Measurements from ENCODE around the gene ELMO1.
A peak's percentile ranks its signal among the peaks of the same experiment; 100 is the strongest.

ELMO1 gene

DNA sequence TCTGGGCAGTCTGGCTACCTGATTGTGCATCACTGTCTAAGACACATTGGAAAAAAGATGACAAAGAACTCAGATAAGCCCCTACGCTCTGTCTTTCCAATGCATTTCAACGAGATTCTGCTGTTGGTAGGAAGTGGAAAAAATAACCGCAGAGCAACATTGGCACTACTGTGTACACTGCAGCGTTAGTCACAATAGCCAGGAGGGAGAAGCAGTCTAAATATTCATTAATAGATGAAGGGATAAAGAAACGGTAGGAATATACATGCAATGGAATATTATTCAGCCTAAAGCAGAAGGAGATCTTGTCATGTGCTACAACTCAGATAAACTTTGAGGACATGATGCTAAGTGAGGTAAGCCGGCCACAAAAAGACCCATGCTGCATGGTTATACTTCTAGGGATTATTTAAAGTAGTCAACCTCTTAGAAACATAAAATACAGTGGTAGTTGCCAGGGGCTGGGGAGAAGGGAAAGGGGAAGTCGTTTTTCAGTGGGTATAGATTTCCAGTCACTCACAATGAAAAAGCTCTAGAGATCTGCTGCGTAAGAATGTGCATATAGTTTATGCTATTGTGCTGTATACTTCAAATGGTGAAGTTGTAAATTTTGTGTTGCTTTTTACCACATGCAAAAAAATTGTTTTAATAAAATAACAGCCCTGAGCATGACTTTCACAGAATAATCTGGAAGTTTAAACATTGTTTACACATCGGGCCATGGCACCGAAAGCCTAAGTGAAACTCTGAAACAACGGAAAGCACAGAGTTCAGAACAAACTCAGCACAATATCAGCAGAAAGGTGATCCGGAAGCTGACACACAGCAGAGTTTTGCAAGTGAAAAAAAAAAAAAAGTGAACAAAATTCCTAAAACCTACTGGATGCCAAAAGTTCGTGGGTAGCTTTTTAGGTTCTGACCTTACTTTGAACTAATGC lies 40.1 kb downstream of the ELMO1 start:
- DNase-seq (ENCODE audit: low spot score) = peak; percentile 24

DNA sequence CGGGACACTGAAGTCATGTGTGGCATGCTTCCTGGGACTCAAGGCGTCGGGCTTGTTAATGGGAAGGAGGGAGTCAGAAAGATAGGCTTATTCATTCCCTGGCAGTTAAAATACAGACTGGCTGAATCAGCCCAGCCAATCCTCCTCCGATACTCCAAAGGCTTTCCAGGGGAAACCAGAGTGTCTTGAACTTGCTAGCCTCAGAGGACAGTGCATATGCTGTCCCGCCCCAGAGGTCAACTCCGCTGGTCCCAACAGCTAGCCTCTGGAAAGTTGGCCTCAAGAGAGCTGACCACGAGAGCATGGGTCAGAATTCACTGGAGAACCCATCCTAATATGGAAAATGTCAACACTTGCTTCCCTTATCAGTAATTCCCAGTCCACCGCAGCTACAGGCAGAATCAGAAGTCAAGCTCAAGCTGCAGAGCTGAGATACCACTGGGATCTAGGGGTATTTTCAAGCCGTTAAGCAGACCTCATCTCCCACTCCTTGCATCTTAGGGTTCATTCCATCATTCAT lies 43.0 kb downstream of the ELMO1 start:
- no peak for DNase-seq (ENCODE audit: low spot score)

DNA sequence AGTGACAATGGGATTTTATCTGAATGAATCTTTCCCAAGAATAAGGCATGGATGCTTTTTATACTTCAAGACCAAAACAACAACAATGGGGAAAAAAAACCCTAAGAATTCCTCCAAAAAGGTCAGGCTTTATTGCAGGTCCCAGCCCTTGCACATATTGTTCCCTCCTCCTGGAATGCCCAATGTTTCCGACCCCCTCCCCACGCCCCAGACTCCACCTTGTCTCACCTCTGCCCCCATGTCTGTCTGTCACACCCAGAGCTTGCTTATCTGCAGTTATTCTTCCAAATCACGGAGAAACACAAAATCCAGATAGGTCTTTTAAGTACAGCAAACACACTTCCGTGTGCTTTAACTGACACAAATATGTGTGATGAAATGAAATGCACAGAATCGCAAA lies 43.5 kb downstream of the ELMO1 start:
- no peak for DNase-seq (ENCODE audit: low spot score)

DNA sequence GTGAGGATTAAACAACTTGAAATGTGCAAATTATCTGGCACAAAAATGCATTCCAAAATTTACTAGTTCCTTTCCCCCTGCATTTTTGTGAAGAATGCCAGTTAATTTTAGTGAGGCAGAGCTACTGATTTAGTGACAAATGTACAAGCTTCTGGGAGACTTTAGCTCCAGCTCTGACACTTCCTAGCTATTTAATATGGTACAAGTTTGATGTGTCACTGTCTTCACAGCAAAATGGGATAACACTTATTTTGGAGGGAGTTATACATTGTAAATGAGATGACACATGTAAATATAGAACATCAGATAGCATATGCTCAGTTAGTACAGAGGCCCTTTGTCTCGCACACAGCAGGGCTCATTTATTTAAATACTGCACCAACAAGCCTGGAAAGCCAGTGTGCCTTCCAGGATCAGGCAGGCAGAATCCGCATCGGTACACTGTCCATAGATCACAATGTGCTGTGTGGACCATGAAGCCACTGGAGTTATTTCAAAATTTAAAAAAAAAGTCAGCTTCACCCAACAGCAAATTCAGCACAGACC lies 48.7 kb downstream of the ELMO1 start:
- DNase-seq (ENCODE audit: low spot score) = no peak

DNA sequence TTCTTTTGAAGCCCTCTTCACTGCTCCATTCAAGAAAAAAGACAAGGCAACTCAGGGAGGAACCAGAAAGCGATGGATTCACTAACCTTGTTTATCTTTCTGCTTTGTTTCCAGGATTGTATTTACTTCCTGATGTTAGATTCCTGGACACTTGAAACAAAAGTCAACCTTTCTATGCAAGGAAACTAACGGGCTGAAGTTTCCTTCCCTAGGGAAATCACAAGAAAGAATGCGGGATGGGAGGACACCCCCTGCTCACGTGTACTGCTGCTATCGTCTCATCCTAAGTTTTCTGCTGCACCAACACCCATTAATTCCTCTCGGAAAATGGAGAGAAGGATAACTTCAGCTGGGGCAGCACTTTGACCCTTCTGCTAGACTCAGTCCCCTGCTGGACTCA lies 50.3 kb downstream of the ELMO1 start:
- DNase-seq (ENCODE audit: low spot score) = no peak

DNA sequence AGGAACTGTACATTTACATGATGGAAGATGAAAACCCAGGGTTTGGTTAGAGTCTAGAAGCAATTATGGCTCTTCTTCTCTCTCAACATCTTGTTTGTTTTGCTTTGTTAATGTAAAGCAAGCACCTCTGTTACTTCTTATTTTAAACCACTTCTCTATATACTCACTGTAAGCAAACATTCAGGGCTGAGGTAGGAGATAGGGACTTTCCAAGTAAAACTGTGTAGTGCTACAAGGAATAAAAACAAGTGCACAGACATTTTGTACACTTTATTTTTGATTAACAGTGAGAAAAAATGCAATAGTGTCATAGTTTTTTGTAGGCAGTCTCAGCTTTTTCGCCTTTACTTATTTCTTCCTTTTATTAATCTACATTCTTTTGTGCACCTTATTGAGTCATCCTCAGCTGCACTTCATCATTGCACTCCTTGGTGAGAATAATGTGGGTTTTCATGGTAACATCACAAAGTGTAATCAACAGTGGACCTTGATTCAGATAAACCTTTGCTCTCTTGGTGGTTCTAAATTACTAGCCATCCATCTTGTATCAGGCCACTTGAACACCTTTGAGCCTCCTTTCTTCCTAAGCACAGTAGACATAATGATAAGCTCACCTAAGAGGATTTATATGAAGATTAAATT lies 52.9 kb downstream of the ELMO1 start:
- no peak for DNase-seq (ENCODE audit: low spot score)

DNA sequence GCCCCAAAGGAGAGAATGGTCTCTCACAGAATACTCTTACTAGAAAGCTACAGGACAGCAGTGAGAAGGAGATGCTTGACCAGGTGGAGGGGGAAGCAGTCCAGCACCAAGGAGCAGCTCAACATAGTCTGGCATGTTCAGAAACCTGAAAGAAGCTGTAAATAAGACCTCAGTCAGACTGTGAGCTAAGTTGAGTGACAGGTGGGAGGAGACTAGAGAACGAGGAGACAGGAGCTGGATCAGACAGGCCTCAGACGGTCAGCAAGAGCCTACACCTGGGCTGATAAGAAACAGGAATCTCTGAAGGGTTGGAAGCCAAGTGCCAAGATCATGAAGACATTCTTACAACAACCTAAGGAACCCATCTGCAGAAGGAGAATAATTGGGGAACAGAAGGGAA lies 54.5 kb downstream of the ELMO1 start:
- no peak for DNase-seq (ENCODE audit: low spot score)

DNA sequence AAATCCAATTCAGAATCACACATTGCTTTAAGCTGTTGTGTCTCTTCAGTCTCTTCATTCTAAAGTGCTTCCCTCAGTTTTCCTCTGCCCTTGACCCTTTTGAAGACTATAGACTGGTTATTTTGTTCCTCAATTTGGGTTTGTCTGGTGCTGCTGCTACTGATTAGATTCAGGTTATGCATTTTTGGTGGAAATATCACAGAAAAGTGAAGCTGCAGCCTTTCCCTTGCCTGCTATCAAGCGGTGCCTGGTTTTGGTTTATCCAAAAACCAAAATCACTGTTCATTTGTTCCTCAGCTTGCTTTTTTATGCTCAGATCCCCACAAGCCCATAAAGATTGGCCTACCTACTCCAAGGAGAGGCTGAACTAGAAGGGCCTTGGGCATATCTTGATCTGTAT lies 55.2 kb downstream of the ELMO1 start:
- no peak for DNase-seq (ENCODE audit: low spot score)

DNA sequence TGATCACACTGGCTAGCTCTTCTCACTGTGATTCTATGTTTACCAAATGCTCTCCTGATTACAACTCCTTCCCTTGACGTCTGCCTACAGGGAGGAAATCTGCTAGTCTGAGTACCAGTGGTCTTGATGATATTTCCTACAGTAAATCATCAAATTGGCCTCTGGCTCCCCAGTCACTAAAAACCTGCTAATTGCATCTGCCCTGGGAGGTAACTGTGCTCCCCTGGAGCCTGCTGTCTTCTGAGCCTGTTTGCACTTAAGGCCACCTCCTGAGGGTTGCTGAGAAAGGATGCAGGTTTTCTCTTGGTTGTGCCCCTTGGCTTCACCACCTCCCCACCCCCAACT lies 56.0 kb downstream of the ELMO1 start:
- no peak for DNase-seq (ENCODE audit: low spot score)

DNA sequence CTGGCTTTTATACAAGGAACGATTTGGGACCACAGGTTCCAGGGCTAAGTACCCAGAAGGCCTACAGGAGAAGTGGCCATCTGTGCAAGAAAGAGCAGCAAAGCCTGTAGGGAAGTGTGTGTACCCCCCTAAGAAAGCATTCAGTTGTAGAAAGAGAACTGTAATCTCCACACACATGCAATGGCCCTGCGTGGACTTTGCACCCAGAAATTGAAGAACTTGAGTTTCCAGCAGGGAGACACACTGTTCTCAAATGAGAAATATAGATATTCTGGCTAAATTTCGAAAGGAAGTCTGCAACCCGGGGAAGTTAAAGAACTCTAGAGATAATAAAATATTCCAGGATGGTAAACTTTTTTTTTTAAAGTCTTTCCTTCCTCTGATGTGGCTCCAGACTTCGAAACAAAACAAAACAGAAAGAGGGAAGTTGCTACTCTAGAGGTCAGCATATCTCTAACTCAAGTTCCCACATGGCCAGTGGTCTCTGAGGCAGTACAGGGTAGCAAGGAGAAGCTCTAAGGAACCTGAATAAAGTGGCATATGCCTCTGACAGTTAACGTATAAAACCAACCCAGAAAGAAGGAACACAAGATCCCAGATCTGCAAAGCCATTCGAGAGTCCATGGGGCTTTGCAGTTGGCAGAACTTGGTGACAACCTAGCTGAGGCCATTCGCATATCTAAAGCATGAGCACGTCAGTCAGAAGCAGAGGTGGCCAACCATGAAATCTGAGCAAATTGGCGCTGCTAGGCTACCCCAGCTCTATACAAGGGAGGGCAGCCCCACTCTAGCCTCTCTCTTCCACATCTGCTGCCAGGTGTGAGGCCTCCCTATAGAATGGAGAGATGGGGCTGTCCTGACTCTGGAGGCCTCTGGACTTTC lies 56.6 kb downstream of the ELMO1 start:
- no peak for DNase-seq (ENCODE audit: low spot score)

DNA sequence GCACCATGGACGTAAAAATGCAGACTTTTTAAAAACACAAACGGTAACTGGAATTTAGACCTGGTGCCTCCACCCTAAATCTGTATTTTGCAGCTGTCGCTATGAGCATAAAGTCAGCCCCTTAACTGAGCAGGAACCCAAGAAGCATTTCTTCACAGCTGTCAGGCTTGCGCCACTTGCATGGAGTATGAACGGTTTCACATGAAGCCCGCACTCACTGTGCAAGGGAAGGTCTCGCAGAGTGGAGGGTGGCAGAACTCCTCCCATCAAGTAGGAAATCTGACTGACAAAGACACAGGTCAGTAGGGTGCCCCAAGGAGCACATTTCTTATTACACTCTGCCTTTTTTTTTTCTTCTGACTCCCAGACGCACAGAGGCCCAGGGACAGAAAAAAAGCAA lies 58.5 kb downstream of the ELMO1 start:
- DNase-seq (ENCODE audit: low spot score) = no peak

DNA sequence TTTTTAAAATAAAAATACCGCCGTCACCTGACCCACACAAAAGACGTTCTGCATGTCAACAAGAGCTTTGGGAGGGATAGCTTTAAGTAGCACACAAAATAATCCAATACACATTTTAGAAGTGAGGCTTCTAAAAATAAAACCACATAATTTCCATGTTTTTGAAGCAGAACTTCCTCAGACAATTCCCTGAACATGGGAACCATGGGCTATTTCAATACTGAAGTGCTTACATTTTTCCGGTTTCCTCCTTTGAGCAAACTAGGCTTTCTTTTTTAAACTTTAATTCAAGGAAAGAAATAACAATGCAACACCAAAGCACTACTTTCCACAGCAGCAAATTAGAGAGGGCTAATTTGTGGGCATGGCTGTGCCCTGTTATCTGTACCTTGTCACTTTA lies 59.9 kb downstream of the ELMO1 start:
- no peak for DNase-seq (ENCODE audit: low spot score)

DNA sequence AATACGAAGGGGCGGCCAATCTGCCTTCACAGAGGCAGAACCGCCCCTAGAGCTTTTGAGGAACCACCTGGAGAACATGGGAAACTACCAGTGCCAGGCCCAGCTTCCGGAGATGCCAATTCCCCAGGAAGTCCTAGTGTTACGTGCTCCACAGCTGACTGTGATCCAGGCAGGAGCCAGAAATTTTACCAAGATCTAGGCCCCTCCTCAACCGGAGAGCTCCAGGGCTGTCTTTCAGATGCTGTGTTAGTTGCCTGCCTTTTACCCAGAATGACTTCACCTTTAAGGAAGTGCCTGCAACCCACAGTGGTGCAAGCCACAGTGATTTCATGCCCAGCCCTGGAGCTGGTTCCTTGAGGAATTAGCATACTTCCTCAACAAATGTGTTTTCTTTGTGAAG lies 62.9 kb downstream of the ELMO1 start:
- DNase-seq (ENCODE audit: low spot score) = no peak

DNA sequence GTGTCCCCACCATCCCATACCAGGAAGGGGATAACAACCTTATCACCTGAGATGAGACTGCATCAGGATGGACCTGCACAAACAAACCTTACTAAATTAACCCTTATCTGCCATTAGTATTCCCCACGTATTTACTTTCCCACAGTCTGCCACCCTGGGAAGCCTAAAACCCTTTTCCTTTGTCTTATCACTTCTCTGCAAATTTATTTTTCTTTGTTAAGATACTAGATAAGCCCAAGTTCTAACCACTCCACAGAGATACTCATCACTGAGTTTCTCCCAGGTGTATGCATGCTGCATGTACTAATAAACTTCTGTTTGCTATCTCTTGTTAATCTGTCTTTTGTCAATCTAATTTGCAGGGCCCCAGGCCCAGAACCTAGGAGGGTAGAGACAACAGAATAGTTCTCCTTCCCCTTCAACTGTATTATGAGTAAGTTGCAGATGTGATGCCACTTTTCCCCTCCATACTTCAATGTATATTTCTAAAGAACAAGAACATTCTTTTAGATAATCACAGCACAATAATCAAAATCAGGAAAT lies 66.0 kb downstream of the ELMO1 start:
- no peak for DNase-seq (ENCODE audit: low spot score)

DNA sequence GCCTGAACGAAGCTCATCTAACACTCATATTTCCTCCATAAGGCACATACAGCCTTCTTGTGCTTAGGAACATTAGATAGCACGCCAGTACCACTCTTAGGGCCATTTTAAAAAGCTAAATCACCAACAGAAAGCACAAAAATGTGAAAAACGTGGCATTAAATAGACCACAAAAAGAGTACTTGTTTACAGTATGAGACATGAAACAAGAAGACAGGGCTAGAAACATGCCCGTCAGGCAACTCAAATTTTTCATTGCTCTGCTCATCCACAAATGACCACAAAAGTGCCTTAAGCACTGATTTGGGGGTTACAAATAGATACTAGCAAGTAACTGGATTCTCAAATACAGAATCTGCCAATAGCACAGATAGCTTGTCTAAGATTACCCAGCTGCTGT lies 67.8 kb downstream of the ELMO1 start:
- DNase-seq (ENCODE audit: low spot score) = no peak

DNA sequence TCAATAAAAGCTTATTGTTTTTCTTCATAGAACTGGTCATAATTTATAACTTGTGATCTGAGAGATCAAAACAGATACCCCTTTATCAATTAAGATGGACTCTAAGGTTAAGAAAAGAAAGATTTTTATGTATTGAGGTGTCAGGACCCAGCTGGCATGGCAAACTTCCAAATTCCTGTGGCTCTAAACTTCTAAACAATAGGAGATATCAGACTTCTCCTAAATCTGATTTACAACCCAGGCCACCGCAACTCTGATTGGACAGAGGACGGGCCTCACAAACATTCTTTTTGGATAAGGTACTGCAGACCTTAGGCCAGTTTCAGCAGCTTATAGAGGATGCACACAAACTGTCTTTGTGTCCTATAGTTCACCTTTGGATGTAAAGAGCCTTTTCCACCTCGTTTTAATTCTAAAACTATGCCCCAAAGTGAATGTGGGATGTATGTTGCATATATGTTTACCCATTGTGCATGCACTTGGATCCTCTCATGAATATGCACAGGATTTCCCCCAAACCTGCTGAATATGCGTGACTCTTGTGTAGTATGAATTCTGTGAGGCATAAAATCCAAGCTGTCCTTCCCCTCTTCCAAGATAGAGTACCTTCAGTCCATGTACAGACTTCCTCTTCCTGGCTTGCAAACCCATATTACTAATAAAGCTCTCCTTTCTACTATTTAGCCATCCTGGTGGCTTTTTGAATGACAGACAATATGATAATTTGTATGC lies 69.0 kb downstream of the ELMO1 start:
- no peak for DNase-seq (ENCODE audit: low spot score)

DNA sequence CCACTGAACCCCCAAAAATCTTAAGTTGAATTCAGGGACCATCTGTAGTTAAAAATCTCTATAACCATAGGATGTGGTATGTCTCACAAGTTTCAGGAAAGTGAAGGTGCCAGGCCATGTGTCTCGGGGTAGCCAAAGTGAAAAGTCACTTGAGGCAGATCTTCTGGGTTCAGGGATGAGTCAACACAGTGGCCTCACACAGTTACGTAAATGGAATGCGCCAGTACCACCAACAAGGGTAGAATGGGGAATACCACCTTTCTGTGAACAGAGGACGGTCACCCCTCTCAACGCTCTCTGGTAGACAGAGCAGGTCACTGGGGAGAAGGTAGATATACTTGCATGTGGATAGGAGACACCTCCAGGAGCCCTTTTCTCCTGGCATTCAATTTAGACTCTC lies 71.4 kb downstream of the ELMO1 start:
- no peak for DNase-seq (ENCODE audit: low spot score)

DNA sequence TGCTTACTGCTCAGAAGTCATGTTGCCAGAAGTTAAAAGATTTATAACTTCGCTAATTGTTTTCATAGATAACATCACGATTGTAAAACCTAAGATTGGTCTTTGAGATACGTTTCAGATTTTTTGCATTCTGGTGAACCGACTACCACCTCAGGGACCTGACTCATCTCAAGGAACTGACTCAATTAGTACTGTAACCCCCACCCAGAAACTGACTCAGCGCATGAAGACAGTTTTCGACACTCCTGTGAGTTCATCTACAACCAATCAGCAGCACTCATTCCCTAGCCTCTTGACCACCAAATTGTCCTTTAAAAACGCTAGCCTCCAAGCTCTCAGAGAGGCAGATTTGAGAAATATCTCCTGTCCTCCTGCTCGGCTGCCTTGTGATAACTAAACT lies 72.3 kb downstream of the ELMO1 start:
- DNase-seq (ENCODE audit: low spot score) = no peak

DNA sequence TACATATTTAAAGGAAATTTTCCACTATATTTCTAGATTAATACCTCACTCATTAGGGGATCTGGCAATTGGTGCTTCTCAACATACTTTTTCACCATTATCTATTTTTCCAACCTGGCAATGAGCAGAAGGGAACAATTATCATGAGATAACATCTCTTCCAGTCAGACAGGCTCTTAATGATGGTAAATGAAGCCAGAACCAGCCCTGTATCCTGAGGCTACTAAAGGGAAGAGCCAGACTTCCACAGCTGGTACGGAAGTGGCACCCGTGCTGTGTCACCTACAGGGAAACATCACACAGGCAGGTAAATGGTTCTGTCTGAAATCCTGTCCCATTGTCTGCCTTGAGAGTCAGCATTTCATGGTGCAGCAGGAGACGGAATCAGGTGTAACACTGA lies 75.9 kb downstream of the ELMO1 start:
- DNase-seq (ENCODE audit: low spot score) = no peak

DNA sequence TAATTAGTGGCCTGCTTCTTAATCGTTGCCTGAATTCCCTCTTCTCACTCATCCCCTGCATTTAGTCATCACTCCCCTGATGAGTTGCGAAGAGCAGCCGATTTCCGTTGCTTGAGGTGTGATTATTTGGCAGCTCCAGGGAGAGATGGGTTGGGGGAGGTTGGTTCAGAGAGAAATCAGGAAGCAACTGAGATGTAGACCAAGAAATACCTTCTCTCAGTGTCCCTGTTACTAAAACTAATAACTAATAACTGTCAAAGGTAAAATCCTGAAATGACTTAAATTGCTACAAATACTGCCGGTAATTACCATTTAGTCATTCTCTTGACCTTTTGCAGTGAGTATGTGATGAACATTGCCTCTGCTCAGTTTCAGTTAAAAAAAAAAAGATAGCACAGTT lies 76.9 kb downstream of the ELMO1 start:
- no peak for DNase-seq (ENCODE audit: low spot score)

DNA sequence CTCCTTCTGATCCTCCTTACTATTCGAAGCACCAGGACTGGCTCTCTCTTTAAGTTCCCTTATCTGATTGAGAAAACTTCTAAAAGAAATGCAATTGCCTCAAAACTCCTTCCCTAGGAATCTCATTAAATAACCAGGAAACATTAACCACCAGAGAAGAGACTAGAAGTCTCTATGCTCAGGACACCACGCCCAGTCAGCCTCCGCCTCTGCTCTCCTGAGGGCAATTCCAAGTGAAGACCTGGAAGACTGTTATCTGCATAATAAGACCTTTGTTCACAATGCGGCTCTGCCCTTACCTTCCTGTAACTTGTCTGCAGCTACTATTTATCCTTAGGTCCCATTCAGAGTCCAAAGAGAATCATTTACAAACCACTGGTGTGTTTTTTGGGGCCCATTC lies 78.8 kb downstream of the ELMO1 start:
- DNase-seq (ENCODE audit: low spot score) = no peak
